HG03108 (cell line): ENCODE measurements around the gene ATP1B4.
"Not testable (repeated sequence)": the region's sequence is repeated elsewhere in the genome, so short reads cannot be mapped to it uniquely, and the experiment has no call there.

ENCODE experiments used
- ATAC-seq: cut with Tn5 transposase; IDR thresholded peaks from one replicate; pipeline ENCODE4 v1.9.1; 2021; ENCODE audit warnings: moderate library complexity; ENCODE audit not compliant: unreplicated experiment

ATP1B4 gene

DNA sequence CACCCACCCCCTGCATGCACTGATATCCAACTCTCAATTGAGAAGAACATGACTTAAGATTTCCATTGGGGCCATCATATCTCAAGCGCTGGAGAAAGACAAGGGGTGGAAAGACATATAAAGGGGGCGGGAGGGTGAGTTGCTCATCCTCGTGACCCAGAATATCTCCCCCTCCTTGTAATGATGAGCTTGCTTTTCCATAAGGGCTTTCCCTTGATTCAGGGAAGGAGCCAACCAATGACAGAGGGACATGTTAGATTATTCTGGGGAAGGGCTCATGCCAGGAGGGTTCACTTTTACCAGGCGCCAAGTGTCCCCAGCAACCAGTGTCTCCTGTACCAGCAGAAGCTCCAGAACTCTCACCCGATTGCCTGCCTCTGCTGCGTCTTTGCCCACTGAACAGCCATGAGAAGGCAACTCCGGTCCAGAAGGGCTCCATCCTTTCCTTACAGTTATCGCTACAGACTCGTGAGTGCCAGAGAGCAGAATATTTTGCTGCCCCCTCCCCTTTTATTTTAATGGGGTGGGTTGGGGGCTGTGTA, at the start of gene ATP1B4:
ATP1B4 (plus strand) TSS at position 326 of the 542 bp plus-strand sequence; CDS start at position 406, 80 bp downstream.
- no peak for ATAC-seq

DNA sequence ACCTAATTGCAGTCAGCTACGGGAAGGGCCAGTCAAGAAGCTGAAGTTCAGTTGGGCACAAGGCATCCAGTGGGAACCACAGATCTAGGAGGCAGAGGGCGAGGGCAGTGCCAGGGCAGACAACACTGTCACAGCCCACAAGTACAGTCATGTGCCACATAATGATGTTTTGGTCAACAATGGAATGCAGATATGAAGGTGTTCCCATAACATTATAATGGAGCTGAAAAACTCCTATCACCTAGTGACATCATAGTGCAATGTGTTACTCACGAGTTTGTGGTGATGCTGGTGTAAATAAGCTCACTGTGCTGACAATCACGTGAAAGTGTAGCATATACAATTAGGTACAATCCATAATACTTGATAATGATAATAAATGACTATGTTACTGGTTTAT, 46.1 kb upstream of the ATP1B4 start:
- no peak for ATAC-seq

DNA sequence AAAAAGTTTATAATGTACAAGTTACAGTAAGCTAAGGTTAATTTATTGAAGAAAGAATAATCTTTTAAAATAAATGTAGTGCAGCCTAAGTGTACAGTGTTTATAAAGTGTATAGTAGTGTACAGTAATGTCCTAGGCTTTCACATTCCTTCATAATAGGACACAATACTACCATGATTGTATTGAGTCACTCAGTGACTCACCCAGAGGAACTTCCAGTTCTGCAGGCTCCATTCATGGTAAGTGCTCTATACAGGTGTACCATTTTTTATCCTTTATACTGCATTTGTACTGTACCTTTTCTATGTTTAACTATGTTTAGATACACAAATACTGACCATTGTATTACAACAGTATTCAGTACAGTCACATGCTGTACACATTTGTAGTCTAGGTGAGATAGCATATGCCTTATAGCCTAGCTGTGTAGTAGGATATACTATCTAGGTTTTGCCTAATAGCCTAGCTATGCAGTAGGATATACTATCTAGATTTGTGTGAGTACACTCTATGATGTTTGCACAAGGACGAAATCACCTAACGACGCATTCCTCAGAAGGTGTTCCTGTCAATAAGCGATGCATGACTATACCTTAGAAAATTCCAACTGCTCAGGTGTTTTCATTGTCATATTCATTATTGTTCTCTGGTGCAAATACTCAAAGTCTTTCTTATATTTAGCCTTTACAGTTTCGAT, 45.2 kb upstream of the ATP1B4 start:
- no peak for ATAC-seq

DNA sequence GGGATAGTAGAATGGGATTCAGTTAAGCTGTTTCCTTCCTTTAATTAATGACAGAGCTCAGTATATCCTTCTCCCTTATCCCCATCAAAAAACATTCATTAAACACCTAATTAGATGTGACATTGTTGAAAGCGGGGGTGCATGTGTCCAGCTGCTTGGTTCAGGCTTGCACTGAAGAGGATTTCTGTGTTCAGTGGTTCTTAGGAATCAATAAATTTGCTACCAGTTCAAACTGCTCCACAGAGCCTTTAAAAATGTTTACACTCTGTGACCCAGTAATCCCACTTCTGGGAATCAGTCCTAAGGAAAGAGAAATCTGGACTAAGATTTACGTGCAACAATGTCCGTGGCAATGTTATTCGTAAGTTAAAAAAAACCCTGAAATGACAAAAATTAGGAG, 43.5 kb upstream of the ATP1B4 start:
- ATAC-seq = no peak

DNA sequence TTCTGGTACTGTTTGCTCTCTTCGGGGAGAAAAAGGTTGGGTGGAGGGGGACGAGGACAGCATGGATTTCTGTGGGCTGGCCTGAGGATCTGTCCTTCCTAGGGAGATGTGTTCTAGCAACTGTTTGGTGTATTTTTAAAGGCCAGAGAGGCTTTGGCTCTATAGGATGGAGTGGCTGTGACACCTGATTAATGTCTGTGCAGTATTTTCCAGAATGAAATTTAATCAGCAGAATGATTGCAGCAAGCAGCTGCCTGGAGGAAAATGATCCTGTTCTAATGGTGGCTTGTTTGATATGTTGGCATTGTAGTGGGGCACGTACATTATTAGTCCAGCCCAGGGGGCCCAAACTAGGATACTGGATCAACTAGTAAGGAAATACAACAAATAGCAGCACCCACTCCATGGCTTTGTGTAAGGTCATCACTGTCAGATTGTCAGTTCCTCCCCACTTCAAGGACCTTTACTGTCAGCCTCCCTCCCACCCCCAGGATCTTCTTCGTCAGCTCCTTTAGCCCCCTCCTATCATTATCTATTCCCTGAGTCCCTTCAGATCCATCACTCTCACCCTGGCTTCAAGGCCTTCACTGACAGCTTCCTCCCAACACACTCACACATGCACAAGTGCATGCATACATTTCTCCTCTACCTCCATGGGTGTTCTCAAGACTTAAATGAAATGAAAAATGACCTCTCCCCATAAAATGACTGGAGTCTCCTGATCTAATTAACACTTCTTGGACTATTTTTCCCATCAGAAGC, 40.2 kb upstream of the ATP1B4 start:
- ATAC-seq = no peak

DNA sequence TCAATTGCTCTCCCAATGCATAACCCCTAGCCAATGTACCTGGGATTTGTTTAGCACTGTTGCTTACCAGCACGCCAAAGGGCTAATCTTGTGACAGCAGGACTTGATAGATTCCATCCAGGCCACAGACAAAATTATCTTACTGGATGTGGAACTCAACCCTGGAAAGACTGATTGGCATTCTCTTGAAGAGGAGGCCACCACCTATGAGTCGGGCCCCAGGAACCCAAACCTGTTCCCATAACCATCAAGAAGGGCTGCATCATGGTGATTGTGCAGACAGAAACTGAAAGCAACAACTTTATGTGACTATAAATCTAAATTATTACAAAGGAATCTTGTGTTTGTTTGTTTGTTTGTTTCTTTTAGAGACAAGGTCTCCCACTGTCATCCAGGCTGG, 30.8 kb upstream of the ATP1B4 start:
- ATAC-seq = no peak

DNA sequence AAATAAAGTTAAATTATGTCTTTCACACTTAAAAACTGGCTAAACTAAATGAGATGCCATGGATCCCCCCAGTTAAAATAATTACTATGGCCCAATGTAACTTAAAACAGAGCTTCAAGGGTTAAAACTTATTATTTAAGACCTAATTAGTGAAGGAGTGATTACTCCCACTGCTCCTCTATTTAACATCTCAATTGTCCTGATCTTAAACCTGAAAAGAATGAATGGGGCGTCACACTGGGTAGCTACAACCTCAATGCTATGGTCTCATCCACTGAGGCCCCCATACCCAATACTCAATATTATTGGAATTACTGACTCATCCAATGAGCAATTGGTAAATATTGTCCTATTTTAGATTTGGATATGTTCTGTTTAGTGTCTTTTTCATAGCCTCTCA, 29.5 kb upstream of the ATP1B4 start:
- ATAC-seq = no peak

DNA sequence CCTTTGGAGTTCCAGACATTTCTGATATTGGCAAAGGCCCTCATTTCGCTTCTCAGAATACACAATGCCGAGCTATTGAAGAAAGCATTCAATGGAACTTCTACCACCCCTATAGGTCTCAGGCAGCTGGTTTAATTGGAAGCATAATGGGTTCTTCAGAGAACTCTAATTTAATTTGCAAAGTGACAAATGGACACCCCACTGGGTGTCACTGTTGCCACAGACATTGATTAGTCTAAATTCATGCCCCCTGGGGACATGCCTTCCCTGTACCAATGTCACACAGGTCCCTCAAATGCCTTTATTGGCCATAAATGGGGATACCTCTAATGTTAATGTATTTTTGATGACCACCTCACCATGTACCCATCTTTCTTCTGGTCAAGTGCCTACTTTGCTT, 27.7 kb upstream of the ATP1B4 start:
- ATAC-seq = no peak

DNA sequence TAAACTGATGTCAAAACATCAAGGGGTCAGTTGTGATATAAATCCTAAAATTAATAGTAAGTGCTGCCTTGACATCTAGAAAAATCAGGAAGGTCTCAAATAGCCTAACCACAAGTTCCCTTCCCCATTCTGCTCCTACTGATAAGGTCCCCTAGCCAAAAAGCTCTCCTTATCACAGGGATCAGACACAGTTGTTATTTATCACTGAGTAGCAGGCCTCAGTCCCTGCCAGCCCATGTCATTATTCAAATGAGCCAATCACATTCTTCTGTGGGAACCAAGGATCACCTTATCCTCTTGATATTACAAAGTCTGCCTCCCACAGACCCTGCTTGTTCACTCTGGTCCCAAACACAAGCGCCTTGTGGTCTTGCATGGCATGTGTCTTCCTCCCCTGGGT, 27.3 kb upstream of the ATP1B4 start:
- no peak for ATAC-seq

DNA sequence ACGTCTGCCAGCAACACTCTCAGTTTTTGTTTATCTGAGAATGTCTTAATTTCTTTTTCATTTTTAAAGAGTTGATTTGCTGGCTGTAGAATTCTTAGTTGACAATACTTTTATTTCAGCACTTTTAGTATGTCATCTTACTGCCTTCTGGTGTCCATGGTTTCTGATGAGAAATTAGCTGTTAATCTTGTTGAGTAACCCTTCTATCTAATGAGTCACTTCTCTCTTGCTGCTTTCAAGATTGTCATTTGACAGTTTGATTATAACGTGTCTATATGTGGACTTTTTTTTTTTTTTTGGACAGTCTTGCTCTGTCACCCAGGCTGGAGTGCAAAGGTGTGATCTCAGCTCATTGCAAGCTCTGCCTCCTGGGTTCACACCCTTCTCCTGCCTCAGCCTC, 26.6 kb upstream of the ATP1B4 start:
- ATAC-seq = no peak

DNA sequence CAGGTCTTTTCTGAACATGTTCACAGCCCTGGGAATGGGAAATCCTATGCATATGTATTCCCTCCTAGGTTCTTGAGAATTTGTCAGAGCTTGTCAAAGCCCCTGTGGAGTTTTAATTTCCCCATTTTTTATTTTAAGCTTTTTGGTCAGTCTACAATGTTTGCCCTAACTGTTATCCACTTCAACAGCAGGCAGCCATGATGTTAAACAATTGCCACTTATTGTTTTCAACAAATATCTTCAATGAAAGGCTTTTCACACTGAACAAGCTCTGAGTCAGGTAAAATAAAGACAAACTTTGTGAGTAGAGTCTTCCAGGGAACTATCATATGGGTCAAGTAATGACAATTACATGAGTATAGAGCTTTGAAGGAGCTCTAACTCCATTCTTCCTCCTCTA, 25.0 kb upstream of the ATP1B4 start:
- no peak for ATAC-seq

DNA sequence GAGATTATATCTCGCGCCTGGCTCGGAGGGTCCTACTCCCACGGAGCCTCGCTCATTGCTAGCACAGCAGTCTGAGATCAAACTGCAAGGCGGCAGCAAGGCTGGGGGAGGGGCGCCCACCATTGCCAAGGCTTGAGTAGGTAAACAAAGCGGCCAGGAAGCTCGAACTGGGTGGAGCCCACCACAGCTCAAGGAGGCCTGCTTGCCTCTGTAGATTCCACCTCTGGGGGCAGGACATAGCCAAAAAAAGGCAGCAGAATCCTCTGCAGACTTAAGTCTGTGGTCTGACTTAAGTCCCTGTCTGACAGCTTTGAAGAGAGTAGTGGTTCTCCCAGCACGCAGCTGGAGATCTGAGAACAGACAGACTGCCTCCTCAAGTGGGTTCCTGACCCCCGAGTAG, 17.3 kb upstream of the ATP1B4 start:
- ATAC-seq = not testable (repeated sequence)

DNA sequence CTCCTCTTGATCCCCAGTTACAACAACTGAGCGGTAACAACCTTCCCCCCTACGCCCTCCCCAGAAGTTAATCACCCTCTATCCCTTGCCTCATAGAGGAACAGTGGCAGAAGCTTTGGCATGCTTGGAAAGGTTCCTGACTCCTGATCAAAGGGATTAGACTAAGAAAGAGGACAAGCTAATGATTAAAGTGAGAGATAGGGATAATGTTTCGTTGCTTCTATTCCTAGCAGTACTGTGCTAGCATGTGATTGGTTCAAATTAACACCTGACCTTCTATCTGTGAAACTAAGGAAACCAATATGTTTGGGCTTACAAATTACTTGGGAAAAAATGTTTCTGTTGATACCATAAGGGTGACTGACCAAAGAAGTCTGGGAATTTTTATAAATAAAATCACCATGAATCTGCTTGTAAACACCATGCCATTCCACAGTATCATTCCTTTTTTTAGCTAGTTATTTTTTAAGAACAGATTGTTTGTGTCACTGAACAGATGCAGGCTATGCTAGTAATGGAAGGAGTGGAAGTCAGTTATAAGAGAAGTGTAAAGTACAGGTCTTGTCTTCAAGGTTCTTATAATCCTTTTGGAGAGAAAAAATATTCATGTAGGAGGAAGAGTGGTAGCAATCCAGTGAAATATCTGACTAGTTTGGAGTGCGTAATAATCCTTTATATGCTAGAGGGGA, 11.3 kb upstream of the ATP1B4 start:
- no peak for ATAC-seq

DNA sequence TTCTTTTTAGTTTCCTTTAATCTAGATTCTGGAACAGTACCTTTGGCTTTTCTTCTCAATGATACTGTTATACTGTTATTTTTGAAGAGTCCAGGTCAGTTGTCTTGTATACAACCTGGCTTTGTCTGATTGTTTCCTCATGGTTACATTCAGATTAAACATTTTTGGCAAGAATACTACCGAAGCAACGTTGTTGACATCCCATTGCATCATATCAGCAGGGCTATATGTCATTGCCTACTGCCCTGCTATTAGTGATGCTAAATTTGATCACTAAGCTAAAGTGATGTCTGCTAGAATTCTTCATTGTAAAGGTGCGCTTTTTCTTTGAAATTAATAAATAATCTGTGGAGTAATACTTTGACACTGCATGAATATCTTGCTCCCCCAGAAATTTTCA, 5.8 kb upstream of the ATP1B4 start:
- no peak for ATAC-seq

DNA sequence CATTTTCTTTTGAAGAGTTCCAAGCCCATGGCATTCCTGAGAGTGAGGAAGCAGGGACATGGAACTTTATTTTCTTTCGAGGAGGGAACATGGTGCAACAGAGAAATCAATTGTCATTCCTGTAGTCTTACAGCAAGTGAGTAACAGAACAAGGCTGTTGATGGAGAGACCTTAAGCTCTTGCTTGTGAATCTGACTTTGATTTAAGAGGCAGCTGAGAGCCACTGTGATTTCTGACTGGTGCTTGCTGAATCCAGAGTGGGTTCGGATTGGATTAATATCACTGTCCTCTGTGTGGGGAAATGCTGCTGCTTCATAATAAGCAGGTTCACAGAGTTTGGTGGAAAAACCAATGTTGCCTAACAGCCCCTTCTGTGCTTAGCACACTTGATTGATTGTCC, 4.7 kb upstream of the ATP1B4 start:
- ATAC-seq = no peak

DNA sequence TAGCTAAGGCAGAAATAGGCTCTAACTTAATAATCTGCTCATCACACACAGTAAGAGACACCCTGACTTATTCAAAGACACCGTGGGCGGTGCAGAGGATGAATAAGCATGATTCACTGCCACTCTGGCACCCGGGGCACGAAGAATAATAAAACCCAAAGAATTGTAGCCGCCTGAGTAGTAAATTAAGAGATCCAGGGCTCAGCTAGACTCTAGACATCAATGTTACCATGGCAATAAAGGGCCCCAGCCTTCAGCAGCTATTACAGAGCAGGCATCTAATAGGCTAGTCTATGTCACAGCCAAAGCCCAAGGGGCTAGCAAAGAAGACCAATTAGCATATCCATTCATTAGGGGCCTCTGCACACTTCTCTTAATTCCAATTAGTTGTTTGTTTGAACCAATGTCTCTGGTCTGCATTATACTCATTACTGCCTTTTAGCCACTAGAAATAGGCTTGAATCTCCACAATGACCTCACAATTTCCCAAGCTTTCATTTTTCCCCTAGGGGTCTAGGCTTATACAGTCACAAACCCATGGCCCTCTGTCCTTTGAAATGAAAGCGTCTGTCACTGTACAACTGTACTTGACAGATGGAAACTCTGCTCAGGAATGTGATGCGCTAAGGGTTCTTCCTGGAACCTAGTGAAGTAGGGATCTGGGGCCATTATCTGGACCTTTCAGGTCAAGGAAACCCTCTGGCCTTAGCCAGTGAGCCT, 3.0 kb upstream of the ATP1B4 start:
- no peak for ATAC-seq

DNA sequence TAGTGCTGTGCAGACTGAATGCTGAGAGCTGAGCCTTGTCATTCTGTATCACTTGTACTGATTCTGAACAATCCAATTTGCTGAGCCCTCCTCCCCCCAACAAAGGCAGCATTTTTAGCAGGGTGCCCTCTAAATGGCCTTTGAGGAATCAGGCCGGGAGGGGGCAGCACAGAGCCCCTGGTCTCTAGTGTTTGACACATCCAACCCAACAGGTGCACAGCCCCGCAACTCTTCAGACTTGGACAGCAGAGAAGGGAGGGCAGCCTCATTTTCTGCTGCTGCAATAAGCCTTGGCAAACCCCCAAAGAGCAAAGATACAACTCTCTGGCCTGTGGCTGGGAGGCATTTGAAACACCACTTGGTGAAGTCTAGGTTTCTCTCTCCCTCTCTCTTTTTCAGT, 3.4 kb downstream of the ATP1B4 start:
- no peak for ATAC-seq

DNA sequence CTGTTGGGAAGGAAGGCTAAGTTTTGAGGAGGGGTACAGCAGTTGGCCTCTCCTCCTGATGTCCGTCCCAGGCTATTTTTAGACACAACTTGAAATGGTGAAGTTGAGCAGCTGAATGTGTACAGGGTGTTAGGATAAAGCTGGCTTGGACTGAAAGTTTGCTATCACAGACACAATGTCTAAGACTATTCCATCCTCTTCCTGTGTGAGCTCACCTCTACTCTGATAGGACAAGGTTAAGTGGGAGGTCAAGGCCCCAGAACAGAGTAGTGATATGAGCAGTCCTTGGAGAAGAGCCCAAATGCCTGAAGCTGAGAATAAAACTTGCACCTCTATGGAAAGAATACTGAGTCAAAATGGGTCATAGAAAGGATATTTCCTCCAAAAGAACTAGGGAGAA, 4.1 kb downstream of the ATP1B4 start:
- no peak for ATAC-seq

DNA sequence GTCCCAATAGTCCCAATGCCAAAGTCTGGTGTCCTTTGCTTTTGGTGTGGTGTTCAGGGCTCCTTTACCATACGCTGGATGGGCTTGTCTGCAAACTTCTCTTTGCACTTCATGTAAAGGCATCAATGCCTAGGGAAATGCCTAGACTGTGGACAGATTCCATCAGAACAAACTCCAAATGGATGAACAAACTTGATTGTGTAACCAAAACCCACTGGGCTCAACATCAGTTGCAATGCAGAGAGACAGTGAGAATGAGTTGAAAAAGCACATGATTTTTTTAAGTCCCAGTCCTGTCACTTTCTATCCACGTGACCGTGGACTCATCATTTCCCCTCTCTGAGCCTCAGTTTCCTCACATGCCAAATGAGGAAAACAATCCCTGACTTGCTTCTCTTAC, 4.9 kb downstream of the ATP1B4 start:
- no peak for ATAC-seq

DNA sequence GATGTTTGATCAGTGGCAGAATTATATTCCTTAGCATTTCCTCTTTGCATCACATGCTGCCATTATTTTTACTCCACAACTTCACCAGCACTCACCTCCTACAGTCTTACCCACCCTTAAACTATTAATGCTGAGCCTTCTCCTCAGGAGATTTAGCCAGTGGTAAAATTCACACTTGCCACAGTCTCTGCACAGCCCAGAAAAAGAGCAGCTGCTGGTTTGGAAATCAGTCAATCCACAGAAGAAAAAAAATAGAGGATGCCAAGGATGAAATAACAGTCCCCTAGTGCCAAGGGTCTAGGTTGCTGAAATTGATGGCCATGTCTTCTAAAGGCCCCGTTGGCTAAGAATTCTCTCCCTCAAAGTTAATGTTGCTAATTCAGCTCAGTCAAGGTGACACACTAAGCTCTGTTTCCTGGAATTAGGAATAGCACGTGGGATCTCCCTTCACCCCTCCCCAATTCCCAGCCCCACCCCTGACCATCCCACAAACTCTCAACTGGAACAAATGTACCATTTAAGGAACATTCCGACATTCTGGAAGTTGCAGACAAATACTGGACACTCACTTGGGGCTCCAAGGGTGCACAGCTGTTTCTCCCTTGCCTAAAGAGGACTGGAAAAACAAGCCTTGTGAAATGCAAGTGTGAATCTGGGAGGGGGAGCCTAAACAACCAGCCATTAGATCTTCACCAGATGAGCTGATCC, 5.7 kb downstream of the ATP1B4 start:
- ATAC-seq = no peak
